BLaER1 (cell line): ENCODE results near the gene POP7.
A peak's percentile ranks its signal among the peaks of the same experiment; 100 is the strongest.
"Not testable (repeated sequence)": the region's sequence is repeated elsewhere in the genome, so short reads cannot be mapped to it uniquely, and the experiment has no call there.

Source experiments
- H3K27ac ChIP-seq: shearing (Covaris generic); formaldehyde crosslinking; 2 replicates; pipeline ENCODE4 v1.8.1; 2022
- H3K27me3 ChIP-seq: shearing (Covaris generic); formaldehyde crosslinking; 2 replicates; pipeline ENCODE4 v1.8.1; 2022
- H3K36me3 ChIP-seq: shearing (Covaris generic); formaldehyde crosslinking; 2 replicates; pipeline ENCODE4 v1.8.1; 2022
- H3K4me1 ChIP-seq: shearing (Covaris generic); formaldehyde crosslinking; 2 replicates; pipeline ENCODE4 v1.8.1; 2022
- H3K4me2 ChIP-seq: shearing (Covaris generic); formaldehyde crosslinking; 2 replicates; pipeline ENCODE4 v1.8.1; 2022
- H3K4me3 ChIP-seq: shearing (Covaris generic); formaldehyde crosslinking; 2 replicates; pipeline ENCODE4 v1.8.1; 2022
- H3K9ac ChIP-seq: shearing (Covaris generic); formaldehyde crosslinking; 2 replicates; pipeline ENCODE4 v1.8.1; 2022
- H3K9me3 ChIP-seq: shearing (Covaris generic); formaldehyde crosslinking; 2 replicates; pipeline ENCODE4 v1.8.1; 2022
- H4K20me1 ChIP-seq: shearing (Covaris generic); formaldehyde crosslinking; 2 replicates; pipeline ENCODE4 v1.8.1; 2022
- Cebpa-rat ChIP-seq: shearing (Covaris generic); IDR thresholded peaks from 2 replicates; pipeline ENCODE4 v1.8.1; 2022

The POP7 gene

GRCh38 chr7:100708395-100708794 is 2.5 kb downstream of the POP7 start:
- no peaks in the 10 kb centered on the region for H3K9me3 ChIP-seq
- no peak overlapping the region for H3K27ac ChIP-seq
- H3K4me2 ChIP-seq: 0 out of 2 replicates have a peak overlapping the region, but pooled peaks have one; percentile 100
- H3K27me3 ChIP-seq: no peaks in the 10 kb centered on the region
- TF ChIP-seq Cebpa-rat: no peak
- peaks cover 24% of the 10 kb centered on the region for H3K36me3 ChIP-seq
- H3K4me3 ChIP-seq: no peak overlapping the region
- peaks cover 16% of the 10 kb centered on the region for H4K20me1 ChIP-seq
- peaks cover 37% of the 10 kb centered on the region for H3K4me1 ChIP-seq
- H3K9ac ChIP-seq: no peak overlapping the region

GRCh38 chr7:100710452-100710851 is 4.5 kb downstream of the POP7 start:
- Histone ChIP-seq H3K4me1 (peaks cover 31% of the 10 kb centered on the region), H3K36me3 (peaks cover 24% of the 10 kb centered on the region)
- TF ChIP-seq Cebpa-rat: no peak

GRCh38 chr7:100711369-100711768 is 5.4 kb downstream of the POP7 start:
- Histone ChIP-seq H3K4me1 (peaks cover 31% of the 10 kb centered on the region), H4K20me1 (peaks cover 16% of the 10 kb centered on the region), H3K27me3 (no peaks in the 10 kb centered on the region), H3K4me2 (no peak overlapping the region), H3K9me3 (no peaks in the 10 kb centered on the region), H3K9ac (no peak overlapping the region), H3K36me3 (peaks cover 24% of the 10 kb centered on the region), H3K27ac (no peak overlapping the region), H3K4me3 (no peak overlapping the region)
- no peak for TF ChIP-seq Cebpa-rat

More at GRCh38 chr7:100710452-100710851, 4.5 kb downstream of the POP7 start:
- Histone ChIP-seq H3K27ac (no peak overlapping the region), H4K20me1 (peaks cover 16% of the 10 kb centered on the region), H3K27me3 (no peaks in the 10 kb centered on the region), H3K4me2 (no peak overlapping the region), H3K9ac (no peak overlapping the region), H3K4me3 (no peak overlapping the region), H3K9me3 (no peaks in the 10 kb centered on the region)

GRCh38 chr7:100714725-100715124 is 8.8 kb downstream of the POP7 start:
- no peak overlapping the region for H3K27ac ChIP-seq
- H3K27me3 ChIP-seq: peaks cover 5% of the 10 kb centered on the region
- no peak overlapping the region for H3K4me3 ChIP-seq
- H4K20me1 ChIP-seq: no peaks in the 10 kb centered on the region
- H3K9me3 ChIP-seq: peaks cover 15% of the 10 kb centered on the region
- H3K36me3 ChIP-seq: no peaks in the 10 kb centered on the region
- no peak overlapping the region for H3K4me2 ChIP-seq
- H3K9ac ChIP-seq: no peak overlapping the region
- peaks cover 3% of the 10 kb centered on the region for H3K4me1 ChIP-seq
- TF ChIP-seq Cebpa-rat: no peak

- Histone ChIP-seq H3K9me3 (peaks cover 15% of the 10 kb centered on the region), H3K27me3 (peaks cover 28% of the 10 kb centered on the region), H3K4me1 (peaks cover 13% of the 10 kb centered on the region)
- not testable (repeated sequence) for H3K27ac ChIP-seq, H3K9ac ChIP-seq, H3K4me2 ChIP-seq, H3K4me3 ChIP-seq, H4K20me1 ChIP-seq, H3K36me3 ChIP-seq
Observed at GRCh38 chr7:100717073-100717472, 11.2 kb downstream of the POP7 start.

GRCh38 chr7:100719523-100720278 is 13.8 kb downstream of the POP7 start:
- H3K27me3 ChIP-seq: peaks cover 43% of the 10 kb centered on the region
- TF ChIP-seq Cebpa-rat: no peak
- peaks cover 15% of the 10 kb centered on the region for H3K9me3 ChIP-seq
- no peak overlapping the region for H3K4me3 ChIP-seq
- H4K20me1 ChIP-seq: no peaks in the 10 kb centered on the region
- peaks cover 13% of the 10 kb centered on the region for H3K4me1 ChIP-seq
- H3K9ac ChIP-seq: no peak overlapping the region
- peak overlapping the region; percentile 74 for H3K4me2 ChIP-seq
- H3K36me3 ChIP-seq: no peaks in the 10 kb centered on the region
- no peak overlapping the region for H3K27ac ChIP-seq

GRCh38 chr7:100720279-100720670 is 14.4 kb downstream of the POP7 start, which contains the start of gene EPO:
Gene EPO, plus strand, starts transcription at chr7:100720468. Its CDS starts 513 bp downstream, at chr7:100720981.
- Histone ChIP-seq H3K9ac (no peak within 1 kb of the TSS), H3K4me2 (peak within 1 kb of the TSS; percentile 74), H3K27me3 (peaks cover 43% of the 10 kb centered on the region), H3K9me3 (peaks cover 15% of the 10 kb centered on the region), H4K20me1 (no peaks in the 10 kb centered on the region), H3K36me3 (no peaks in the 10 kb centered on the region), H3K4me3 (no peak within 1 kb of the TSS), H3K4me1 (peaks cover 13% of the 10 kb centered on the region), H3K27ac (no peak within 1 kb of the TSS)
- no peak for TF ChIP-seq Cebpa-rat

- Histone ChIP-seq H3K4me3 (no peak overlapping the region), H4K20me1 (no peaks in the 10 kb centered on the region), H3K27me3 (peaks cover 43% of the 10 kb centered on the region), H3K27ac (no peak overlapping the region), H3K36me3 (no peaks in the 10 kb centered on the region), H3K4me2 (peak overlapping the region; percentile 74), H3K9ac (no peak overlapping the region), H3K4me1 (peaks cover 13% of the 10 kb centered on the region), H3K9me3 (peaks cover 15% of the 10 kb centered on the region)
- TF ChIP-seq Cebpa-rat: no peak
Observed at GRCh38 chr7:100720671-100721504, 15.0 kb downstream of the POP7 start.

- Histone ChIP-seq H4K20me1 (no peaks in the 10 kb centered on the region), H3K4me3 (no peak overlapping the region), H3K9ac (no peak overlapping the region), H3K4me2 (no peak overlapping the region), H3K36me3 (no peaks in the 10 kb centered on the region), H3K9me3 (peaks cover 15% of the 10 kb centered on the region), H3K27ac (no peak overlapping the region), H3K27me3 (peaks cover 43% of the 10 kb centered on the region), H3K4me1 (peaks cover 13% of the 10 kb centered on the region)
- no peak for TF ChIP-seq Cebpa-rat
Observed at GRCh38 chr7:100721505-100721812, 15.5 kb downstream of the POP7 start.

GRCh38 chr7:100722480-100723212 is 16.7 kb downstream of the POP7 start:
- Histone ChIP-seq H3K9me3 (peaks cover 13% of the 10 kb centered on the region), H3K9ac (no peak overlapping the region), H3K4me1 (peaks cover 13% of the 10 kb centered on the region), H3K4me3 (no peak overlapping the region), H3K4me2 (no peak overlapping the region), H3K27me3 (peaks cover 43% of the 10 kb centered on the region), H4K20me1 (no peaks in the 10 kb centered on the region), H3K36me3 (no peaks in the 10 kb centered on the region), H3K27ac (no peak overlapping the region)
- TF ChIP-seq Cebpa-rat: no peak
